Measurements from ENCODE around the gene ARHGEF28. TPM values are rescaled to one million over a fixed set of nuclear protein-coding genes. Genes with fewer than 3 reads are reported as not detected.

ARHGEF28 gene
- total RNA-seq, 4 donors from 2014 or later = 30.9 to 54.7 (median 36.2) TPM

- no peak overlapping the region for H3K4me3 ChIP-seq (ENCODE audit: low read depth, poor library complexity, severe bottlenecking)
- TF ChIP-seq CTCF (IDR thresholded peaks at IDR 0.05) = no peak
- TF ChIP-seq POLR2A (IDR thresholded peaks at IDR 0.05) = no peak
- intact Hi-C loops (cut with DNase I; ENCODE audit: low total_unique reads) = no loop called here
- WGBS, 2 donors = 57 to 72% methylated on average over 2 of the region's 2 CpGs
- no peak for DNase-seq (ENCODE audit: low spot score in 2 of 2)
These were observed 209.7 kb downstream of the ARHGEF28 start for GRCh38 chr5:73835726-73836125.

DNA sequence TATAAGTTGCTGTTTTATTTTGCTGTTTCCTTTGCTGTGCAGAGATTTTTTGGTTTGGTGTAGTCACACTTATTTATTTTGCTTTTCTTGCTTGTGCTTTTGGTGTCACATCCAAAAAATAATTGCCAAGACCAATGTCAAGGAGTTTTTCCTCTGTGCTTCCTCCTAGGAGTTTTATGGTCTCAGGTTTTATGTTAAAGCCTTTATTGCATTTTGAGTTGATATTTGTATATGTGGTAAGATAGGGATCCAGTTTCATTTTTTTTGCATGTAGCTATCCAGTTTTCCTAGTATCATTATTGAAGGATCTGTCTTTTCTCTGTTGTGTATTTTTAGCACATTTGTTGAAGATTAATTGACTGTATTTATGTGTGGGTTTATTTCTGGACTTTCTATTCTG, 210.6 kb downstream of the ARHGEF28 start:
- intact Hi-C loops (cut with DNase I; ENCODE audit: low total_unique reads) = no loop called here
- no peak overlapping the region for H3K4me3 ChIP-seq (ENCODE audit: low read depth, poor library complexity, severe bottlenecking)
- no peak for TF ChIP-seq POLR2A (IDR thresholded peaks at IDR 0.05)
- no peak for DNase-seq (ENCODE audit: low spot score in 2 of 2)

GRCh38 chr5:73838901-73839300, 212.9 kb downstream of the ARHGEF28 start:
- no peak overlapping the region for H3K4me3 ChIP-seq (ENCODE audit: low read depth, poor library complexity, severe bottlenecking)
- intact Hi-C loops (cut with DNase I; ENCODE audit: low total_unique reads) = no loop called here
- WGBS, 2 donors = 24 to 42% methylated on average over 1 of the region's 1 CpG
- TF ChIP-seq POLR2A (IDR thresholded peaks at IDR 0.05) = no peak
- no peak for TF ChIP-seq CTCF (IDR thresholded peaks at IDR 0.05)
- DNase-seq (ENCODE audit: low spot score in 2 of 2) = no peak

DNA sequence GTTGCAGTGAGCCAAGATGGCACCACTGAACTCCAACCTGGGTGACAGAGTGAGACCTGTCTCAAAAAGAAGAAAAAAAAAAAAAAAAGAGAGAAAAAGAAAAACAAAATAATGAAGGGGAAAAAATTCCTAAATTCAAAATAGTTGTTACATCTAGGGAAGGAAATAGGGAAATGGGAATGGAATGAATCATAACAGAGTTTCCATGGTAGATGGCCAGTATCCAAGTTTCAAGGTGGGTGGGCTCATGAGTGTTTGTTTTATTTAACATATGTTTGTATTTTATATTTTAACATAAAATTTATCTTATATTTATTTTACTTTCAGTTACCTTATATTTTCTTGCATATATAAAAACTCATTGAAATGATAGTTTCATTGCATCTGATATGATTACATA, 215.6 kb downstream of the ARHGEF28 start:
- intact Hi-C loops (cut with DNase I; ENCODE audit: low total_unique reads) = no loop called here
- DNase-seq (ENCODE audit: low spot score in 2 of 2) = no peak
- no peak for TF ChIP-seq CTCF (IDR thresholded peaks at IDR 0.05)
- TF ChIP-seq POLR2A (IDR thresholded peaks at IDR 0.05) = no peak
- no peak overlapping the region for H3K4me3 ChIP-seq (ENCODE audit: low read depth, poor library complexity, severe bottlenecking)

DNA sequence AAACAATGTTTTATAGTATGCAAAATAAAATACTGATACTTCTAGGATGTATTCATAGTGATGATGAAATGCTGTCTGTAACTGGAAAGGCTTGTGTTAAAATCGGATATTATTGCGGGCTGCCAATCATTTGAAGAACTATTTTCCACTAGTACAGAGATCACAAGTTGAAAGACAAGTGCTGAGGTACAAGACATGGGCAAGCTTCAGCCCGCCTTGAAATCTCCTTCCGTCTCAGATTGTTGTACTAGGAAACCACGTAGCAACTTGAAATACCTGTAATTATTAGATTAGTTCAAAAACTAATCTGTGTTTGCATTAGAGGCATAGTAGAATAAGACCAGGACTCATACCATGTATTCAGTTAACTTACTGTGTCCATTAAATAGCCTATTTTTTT, 218.2 kb downstream of the ARHGEF28 start:
- TF ChIP-seq CTCF (IDR thresholded peaks at IDR 0.05) = no peak
- no peak for TF ChIP-seq POLR2A (IDR thresholded peaks at IDR 0.05)
- DNase-seq (ENCODE audit: low spot score in 2 of 2) = no peak
- no peak overlapping the region for H3K4me3 ChIP-seq (ENCODE audit: low read depth, poor library complexity, severe bottlenecking)
- 47 to 52% methylated on average over 5 of the region's 5 CpGs for WGBS, 2 donors
- intact Hi-C loops (cut with DNase I; ENCODE audit: low total_unique reads) = no loop called here

GRCh38 chr5:73851471-73852181, 225.6 kb downstream of the ARHGEF28 start:
- 68 to 69% methylated on average over 2 of the region's 2 CpGs for WGBS, 2 donors
- TF ChIP-seq CTCF (IDR thresholded peaks at IDR 0.05) = no peak
- TF ChIP-seq POLR2A (IDR thresholded peaks at IDR 0.05) = no peak

More at GRCh38 chr5:73851471-73852181, 225.6 kb downstream of the ARHGEF28 start:
- H3K4me3 ChIP-seq (ENCODE audit: low read depth, poor library complexity, severe bottlenecking) = no peak overlapping the region
- DNase-seq (ENCODE audit: low spot score in 2 of 2) = no peak
- intact Hi-C loops (cut with DNase I; ENCODE audit: low total_unique reads) = no loop called here
